Midbrain (tissue), 1 donor: ENCODE results near the gene ZBTB37.
"Not testable (repeated sequence)": the region's sequence is repeated elsewhere in the genome, so short reads cannot be mapped to it uniquely, and the experiment has no call there.

Source experiments
- DNase-seq: peaks from one replicate; lab custom pipeline; 2025; lab: John Stamatoyannopoulos, UW

The ZBTB37 gene

GRCh38 chr1:173913111-173913510 lies 44.9 kb downstream of the ZBTB37 start:
- no peak for DNase-seq

GRCh38 chr1:173914366-173914871 lies 46.2 kb downstream of the ZBTB37 start:
- no peak for DNase-seq

GRCh38 chr1:173915596-173915995 lies 47.4 kb downstream of the ZBTB37 start:
- no peak for DNase-seq

- DNase-seq = no peak
Observed at GRCh38 chr1:173916667-173917066, 48.5 kb downstream of the ZBTB37 start.

GRCh38 chr1:173917149-173917548 lies 49.0 kb downstream of the ZBTB37 start, which contains the start of gene SERPINC1:
Gene SERPINC1, minus strand, starts transcription at chr1:173917327. Its CDS starts 68 bp downstream, at chr1:173917259.
- no peak for DNase-seq

GRCh38 chr1:173917635-173918493 lies 49.7 kb downstream of the ZBTB37 start:
- no peak for DNase-seq

GRCh38 chr1:173920861-173921260 lies 52.7 kb downstream of the ZBTB37 start:
- DNase-seq = no peak

- no peak for DNase-seq
Observed at GRCh38 chr1:173925306-173926242, 57.4 kb downstream of the ZBTB37 start.

- DNase-seq = not testable (repeated sequence)
Observed at GRCh38 chr1:173930541-173930940, 62.4 kb downstream of the ZBTB37 start.

- no peak for DNase-seq
Observed at GRCh38 chr1:173934440-173934839, 66.3 kb downstream of the ZBTB37 start.

- DNase-seq = no peak
Observed at GRCh38 chr1:173937062-173937461, 68.9 kb downstream of the ZBTB37 start.

GRCh38 chr1:173946380-173946921 lies 78.3 kb downstream of the ZBTB37 start:
- DNase-seq = no peak

GRCh38 chr1:173948594-173948993 lies 80.4 kb downstream of the ZBTB37 start:
- no peak for DNase-seq
